ENCODE measurements around the gene DNA2.

DNA2 gene

GRCh38 chr10:68446179-68446578 lies 25.6 kb downstream of the DNA2 start:
- DNase-seq, result no peak

- DNase-seq, result no peak
Observed at GRCh38 chr10:68442971-68443370, 28.8 kb downstream of the DNA2 start.

GRCh38 chr10:68440898-68441297 lies 30.9 kb downstream of the DNA2 start:
- DNase-seq, result no peak

- DNase-seq, result no peak
Observed at GRCh38 chr10:68435803-68436202, 36.0 kb downstream of the DNA2 start.

GRCh38 chr10:68434657-68435056 lies 37.1 kb downstream of the DNA2 start:
- DNase-seq, result no peak

GRCh38 chr10:68428396-68429104 lies 43.2 kb downstream of the DNA2 start:
- DNase-seq, result no peak

- no peak for DNase-seq
Observed at GRCh38 chr10:68424454-68425014, 47.2 kb downstream of the DNA2 start.

GRCh38 chr10:68423522-68423921 lies 48.3 kb downstream of the DNA2 start:
- DNase-seq, result no peak

GRCh38 chr10:68419376-68419775 lies 52.4 kb downstream of the DNA2 start:
- DNase-seq, result no peak

GRCh38 chr10:68408898-68409518 lies 62.8 kb downstream of the DNA2 start:
- DNase-seq, result no peak

- DNase-seq, result peak; percentile 26
Observed at GRCh38 chr10:68406815-68407548, 64.8 kb downstream of the DNA2 start, which contains the start of gene RUFY2. Gene RUFY2, minus strand, starts transcription at chr10:68407277. Its CDS starts 88 bp downstream, at chr10:68407189.

GRCh38 chr10:68406111-68406814 lies 65.5 kb downstream of the DNA2 start:
- DNase-seq, result no peak

GRCh38 chr10:68403701-68404100 lies 68.1 kb downstream of the DNA2 start:
- DNase-seq, result no peak

GRCh38 chr10:68402276-68402675 lies 69.5 kb downstream of the DNA2 start:
- DNase-seq, result no peak

- DNase-seq, result no peak
Observed at GRCh38 chr10:68397005-68397404, 74.8 kb downstream of the DNA2 start.

GRCh38 chr10:68385740-68386139 lies 86.0 kb downstream of the DNA2 start:
- DNase-seq, result no peak

- DNase-seq, result no peak
Observed at GRCh38 chr10:68371604-68372003, 100.2 kb downstream of the DNA2 start.

GRCh38 chr10:68367121-68367520 lies 104.7 kb downstream of the DNA2 start:
- DNase-seq, result no peak

- DNase-seq, result no peak
Observed at GRCh38 chr10:68366600-68366999, 105.2 kb downstream of the DNA2 start.

GRCh38 chr10:68365611-68366010 lies 106.2 kb downstream of the DNA2 start:
- DNase-seq, result no peak

GRCh38 chr10:68364101-68364886 lies 107.5 kb downstream of the DNA2 start:
- DNase-seq, result no peak

All from NCI-H2107 (cell line).